ENCODE data around the gene MPND.

DNA sequence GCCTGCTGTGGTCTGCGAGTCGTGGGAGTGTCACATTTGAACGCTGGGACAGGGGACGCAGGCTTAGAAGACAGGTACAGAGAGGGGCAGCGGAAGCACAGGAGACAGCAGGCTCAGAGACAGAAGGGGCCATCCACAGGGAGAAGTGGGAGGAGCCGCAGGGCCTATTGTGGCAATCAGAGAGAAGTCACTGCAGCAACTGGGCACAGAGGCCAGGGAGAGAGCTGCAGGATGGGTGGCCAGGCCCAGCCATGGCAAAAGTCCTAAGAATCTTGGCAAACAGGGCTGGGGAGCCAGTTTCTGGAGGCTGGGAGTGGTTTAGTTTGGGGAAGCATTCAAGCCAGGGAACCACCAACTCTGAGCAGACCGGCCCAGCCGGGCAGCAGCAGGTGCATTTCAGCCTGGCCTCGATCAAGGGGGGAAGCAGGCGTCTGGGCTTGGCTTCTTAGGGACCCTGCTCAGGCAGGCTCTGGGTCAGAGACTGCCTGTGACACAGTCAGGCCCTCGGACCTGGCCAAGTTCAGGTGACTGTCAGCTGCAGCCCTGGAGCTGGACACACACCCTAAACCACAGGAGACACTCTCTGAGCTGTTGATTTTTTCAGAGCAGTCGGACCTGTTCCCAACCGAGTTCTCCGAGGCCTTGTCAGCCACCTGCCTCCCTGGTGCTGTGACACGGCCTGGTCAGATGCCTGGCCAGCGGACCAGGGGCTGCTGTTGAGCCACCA is 45.1 kb downstream of the MPND start:
- TF ChIP-seq, protein P1, sequence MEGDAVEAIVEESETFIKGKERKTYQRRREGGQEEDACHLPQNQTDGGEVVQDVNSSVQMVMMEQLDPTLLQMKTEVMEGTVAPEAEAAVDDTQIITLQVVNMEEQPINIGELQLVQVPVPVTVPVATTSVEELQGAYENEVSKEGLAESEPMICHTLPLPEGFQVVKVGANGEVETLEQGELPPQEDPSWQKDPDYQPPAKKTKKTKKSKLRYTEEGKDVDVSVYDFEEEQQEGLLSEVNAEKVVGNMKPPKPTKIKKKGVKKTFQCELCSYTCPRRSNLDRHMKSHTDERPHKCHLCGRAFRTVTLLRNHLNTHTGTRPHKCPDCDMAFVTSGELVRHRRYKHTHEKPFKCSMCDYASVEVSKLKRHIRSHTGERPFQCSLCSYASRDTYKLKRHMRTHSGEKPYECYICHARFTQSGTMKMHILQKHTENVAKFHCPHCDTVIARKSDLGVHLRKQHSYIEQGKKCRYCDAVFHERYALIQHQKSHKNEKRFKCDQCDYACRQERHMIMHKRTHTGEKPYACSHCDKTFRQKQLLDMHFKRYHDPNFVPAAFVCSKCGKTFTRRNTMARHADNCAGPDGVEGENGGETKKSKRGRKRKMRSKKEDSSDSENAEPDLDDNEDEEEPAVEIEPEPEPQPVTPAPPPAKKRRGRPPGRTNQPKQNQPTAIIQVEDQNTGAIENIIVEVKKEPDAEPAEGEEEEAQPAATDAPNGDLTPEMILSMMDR (conservative IDR thresholded peaks at IDR 0.05; ENCODE audit: low read depth, low read length): no peak
- no peak for TF ChIP-seq EZH2 (IDR thresholded peaks at IDR 0.05; ENCODE audit: borderline replicate concordance, low read depth, low read length, poor library complexity, severe bottlenecking)

Data from A673 (cell line).